HG02938 (cell line): ENCODE results near the gene GNB1L.

ENCODE experiments used
- ATAC-seq: cut with Tn5 transposase; IDR thresholded peaks from one replicate; pipeline ENCODE4 v1.9.1; 2021; ENCODE audit warnings: mild to moderate bottlenecking, moderate library complexity; ENCODE audit not compliant: unreplicated experiment

The GNB1L gene

GRCh38 chr22:19877626-19878339, 23.1 kb upstream of the GNB1L start:
- no peak for ATAC-seq

DNA sequence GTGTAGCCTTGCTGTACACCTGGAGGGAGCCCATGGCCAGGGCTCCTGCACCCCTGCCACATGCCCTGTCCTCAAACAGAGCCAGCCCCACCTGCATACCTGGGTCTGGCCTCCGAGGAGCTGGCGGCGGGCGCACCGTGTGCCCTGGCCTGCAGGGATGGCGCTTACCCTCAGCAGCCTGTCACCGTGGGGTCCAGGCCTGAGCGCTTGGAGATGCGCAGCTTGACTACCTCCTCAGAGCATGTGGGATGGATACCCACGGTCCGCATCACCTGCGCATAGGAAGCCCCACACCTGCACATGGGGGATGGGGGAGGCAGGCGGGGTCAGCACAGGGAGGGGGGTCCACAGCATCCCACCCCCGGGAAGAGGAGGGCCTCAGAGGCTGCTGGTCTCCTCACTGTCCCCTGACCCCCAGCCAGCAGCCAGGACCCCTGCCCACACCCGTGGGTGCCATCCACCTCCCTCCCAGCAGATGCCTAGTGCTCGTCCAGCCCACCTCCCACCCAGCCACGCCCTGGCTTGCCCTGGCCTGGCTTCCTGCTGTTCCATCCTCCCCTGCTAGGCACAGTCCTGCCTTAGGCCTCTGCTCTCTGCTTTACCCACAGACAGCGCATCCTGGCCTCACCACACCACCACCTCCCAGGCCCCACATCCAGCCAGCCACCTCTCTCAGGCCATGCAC, 22.4 kb upstream of the GNB1L start:
- no peak for ATAC-seq

DNA sequence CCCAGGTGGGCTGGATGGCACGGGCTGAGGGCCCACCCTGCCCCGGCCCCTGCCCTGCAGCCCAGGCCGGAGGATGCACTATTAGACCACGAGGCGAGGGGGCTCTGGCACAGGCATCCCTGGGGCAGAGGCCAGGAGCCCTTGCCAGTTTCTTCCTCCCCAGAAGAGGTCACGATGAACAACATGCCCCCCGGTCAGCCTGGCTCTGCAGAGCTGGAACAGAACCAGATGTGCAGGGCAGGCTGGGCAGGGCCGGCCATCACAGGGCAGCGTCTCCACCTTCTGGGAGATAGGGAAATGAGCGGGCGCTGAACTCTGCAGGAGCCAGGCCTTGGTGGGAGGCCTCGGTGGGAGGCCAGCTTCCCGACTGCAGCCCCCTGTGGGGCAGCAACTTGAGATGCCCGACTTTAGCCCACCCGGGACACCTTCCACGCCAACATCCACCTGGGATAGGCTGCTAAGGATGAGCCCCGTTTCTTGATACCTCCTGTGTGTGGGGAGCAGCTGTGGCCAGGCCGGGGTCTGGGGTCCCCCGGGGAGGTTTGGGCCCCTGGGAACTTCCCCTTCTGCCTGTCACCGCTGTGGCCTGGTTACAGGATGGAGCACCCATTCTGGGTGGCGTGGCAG, 21.8 kb upstream of the GNB1L start:
- no peak for ATAC-seq

- ATAC-seq = no peak
Measured at GRCh38 chr22:19875531-19876313, 21.0 kb upstream of the GNB1L start.

- ATAC-seq = no peak
Measured at GRCh38 chr22:19875061-19875530, 20.4 kb upstream of the GNB1L start.

DNA sequence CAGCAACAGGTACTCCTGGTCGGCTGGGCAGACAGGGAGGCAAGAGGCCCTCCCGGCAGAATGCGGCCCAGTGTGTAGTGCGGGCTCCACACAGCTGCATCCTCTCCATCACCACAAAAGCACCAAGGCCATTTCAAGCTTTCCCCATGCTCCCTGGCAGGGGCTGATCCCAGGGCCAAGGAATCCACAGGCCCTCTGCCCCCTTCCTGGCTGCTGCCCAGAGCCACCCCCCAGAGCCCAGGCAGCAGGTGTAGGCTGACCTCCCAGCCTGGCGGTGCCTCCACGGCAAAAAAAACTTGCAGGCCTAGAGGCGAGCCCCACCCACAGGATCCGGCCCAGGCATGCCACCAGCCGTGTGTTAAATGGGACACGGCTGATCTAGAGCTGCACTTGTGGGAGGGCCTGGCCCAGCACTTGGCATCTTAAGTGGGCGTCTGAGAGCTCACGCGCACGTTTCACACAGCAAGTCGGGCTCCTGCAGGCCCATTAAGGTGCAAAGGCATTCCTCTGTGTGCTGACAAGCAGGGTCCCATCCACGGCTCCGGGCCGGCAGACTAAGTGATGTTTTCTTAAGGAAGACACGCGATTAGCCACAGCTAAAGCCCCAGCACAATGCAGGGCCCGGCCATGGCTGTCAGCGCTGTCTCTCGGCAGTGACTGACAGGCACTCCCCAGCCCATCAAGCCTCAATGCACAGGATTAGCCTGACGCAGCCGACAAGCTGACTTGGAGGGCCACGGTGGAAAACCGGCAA, 19.8 kb upstream of the GNB1L start:
- no peak for ATAC-seq

DNA sequence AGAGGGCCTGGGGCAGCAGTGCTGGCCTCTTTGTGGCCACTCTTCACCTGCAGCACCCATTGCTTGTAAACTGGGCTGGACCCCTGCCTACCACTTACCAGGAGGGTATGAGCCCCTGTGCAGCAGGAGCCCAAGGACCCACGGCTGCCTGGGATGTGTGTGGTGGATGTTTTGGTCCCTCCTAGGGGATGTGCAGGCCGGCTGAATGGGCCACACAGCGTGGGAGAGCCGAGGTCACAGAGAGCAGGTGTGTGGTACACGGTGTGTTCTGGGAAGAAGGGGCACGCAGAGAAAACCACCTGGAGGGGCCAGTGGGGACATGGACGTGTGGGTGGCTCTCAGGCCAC, 19.3 kb upstream of the GNB1L start:
- no peak for ATAC-seq

DNA sequence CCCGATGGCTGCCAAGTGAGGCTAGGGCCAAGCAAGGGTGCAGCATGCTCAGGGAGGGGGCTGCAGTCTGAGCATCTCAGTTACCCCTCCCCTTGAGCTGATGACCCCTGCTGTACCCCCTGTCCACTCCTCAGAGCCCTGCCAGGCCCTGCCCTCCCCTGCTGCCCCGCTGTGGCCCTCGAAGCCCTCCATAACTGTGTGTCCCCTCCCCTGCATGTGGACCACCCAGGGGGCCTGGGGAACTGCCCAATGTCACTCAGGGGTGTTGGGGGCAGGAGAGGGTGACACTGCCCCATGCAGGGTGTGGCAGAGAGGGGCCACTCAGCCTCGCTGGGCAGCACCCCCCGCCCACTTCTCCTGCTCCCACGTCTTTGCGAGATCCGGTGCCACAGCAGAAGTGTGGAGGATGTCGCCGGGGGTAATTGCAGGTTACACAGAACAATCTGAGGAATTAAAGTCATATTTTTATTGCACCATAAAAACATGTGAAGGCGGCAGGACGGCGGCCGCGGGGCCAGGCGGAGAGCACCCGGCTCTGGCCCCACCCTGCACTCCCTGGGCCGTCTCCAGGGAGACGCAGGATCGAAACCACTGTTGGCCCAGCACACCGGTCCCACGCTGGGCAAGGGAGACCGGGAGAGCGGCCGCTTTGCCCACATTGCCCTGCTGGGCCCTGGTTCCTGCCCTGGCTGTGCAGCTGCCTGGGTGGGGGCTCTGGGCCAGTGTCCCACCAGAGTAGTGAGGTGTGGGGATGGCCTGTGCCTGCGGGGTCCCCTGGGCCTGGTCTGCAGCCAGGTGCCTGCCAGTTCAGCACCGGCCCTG, 18.7 kb upstream of the GNB1L start:
- no peak for ATAC-seq

DNA sequence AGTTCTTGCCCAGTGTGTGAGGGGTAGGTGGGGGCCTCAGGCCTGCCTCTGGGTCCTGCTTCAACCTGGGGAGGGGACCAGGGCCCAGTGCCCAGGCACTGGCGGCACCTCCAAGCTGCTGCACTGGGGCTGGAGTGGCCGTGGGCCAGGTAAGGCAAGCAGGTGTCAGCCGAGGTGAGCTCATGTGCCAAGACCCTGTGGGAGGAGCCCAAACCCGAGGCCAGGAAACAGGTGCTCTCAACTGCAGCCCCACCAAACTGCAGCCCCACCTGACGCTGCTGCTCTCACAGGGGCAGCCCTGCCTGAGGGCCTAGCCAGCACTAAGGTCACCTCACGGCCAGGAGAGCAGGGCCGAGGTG, 18.1 kb upstream of the GNB1L start:
- no peak for ATAC-seq

DNA sequence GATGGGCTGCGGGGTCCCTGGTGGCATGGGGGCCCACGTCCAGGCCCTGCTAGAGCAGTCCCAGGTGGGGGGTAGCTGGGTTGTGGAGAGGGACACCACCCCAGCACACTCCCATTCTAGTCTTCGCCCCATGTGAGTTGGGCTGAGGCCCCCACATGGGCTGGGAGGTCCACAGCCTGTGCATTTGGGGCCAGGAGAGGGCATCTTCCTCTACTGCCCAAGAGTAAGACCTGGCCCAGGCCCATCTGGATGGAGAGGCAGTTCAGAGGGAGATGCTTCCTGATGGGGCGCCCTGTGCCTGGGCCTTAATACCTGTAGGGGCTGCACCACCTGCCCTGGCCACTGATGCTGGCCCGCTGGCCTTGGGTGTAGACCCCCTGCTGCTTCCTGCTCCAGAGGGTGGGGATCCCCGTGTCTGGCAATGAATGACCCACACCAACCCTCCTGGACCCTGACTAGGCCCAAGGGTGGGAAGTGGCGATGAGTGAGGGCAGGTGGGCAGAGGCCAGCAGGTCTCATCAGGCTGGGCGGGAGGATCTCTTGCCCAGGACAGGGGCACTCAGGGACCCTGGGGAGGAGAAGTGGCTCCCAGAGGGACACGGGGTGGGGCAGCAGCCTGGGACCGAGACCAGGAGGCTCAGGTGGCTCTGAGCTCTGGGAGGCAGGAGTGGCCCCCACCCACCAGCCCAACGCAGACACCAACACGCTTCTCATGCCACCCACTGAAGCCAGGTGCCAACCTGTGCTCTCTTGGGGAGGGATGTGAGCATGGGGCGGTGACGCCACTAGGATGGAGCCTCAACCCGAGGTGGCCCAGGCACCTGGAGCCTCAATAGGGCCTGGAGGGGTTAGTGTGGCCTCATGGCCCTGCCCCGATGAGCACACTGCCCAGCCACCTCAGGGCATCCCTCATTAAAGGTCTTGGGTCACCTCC, 17.4 kb upstream of the GNB1L start:
- ATAC-seq = no peak

- ATAC-seq = no peak
Measured at GRCh38 chr22:19871023-19871844, 16.6 kb upstream of the GNB1L start.

- no peak for ATAC-seq
Measured at GRCh38 chr22:19870153-19871022, 15.7 kb upstream of the GNB1L start.

GRCh38 chr22:19869497-19870152, 15.0 kb upstream of the GNB1L start:
- no peak for ATAC-seq

DNA sequence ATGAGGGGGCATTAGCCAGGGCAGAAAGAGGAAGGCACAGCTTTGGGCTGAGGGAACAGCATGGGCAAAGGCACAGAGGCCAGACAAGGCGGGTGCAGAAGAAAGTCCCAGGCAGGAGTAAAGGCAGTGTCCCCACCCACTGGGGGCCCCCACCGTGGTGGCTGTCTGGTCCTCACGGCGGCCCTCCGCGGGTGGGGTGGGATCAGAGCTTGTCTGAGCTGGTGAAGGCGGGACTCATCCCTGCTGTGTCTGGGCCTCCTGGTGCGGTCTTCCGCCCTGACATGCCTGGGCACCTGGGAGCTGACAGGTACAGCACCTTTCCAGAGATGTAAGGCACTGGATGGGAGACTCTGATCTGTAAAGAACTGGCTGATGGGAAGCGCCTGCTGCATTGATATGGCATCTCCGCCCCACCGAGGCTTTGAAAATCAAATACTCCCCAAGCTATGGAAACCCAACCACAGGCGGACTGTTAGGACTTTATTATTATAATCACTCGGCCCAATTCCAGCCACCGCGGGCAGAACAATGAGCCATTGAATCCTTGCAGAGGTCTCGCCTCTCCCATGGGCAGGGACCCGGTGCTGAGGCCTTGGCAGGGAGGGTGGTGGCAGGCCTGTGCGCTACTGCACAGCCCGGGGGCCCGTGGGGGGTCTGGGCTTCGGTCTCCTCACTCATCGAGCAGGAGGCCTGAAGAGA, 14.2 kb upstream of the GNB1L start:
- ATAC-seq = no peak

DNA sequence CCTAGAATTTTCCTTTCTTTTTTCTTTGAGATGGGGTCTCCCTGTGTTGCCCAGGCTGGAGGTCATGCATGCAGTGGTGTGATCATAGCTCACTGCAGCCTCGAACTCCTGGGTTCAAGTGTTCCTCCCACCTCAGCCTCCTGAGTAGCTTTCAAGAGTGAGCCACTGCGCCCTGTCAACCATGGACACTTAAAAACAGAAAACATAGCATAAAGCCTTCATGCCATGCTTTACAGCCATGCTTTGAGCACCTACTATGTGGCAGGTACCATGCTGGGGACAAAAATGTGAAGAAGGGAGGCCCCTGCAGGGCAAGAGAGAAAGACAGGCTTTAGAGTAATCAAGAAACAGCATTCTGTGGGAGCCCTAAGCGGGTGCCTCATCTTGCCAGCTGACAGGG, 13.7 kb upstream of the GNB1L start:
- no peak for ATAC-seq

GRCh38 chr22:19867617-19868016, 12.9 kb upstream of the GNB1L start:
- ATAC-seq = no peak
